Endothelial cell of umbilical vein (primary cell): ENCODE data around the gene TSR3. TPM values are rescaled to one million over a fixed set of nuclear protein-coding genes. Genes with fewer than 3 reads are reported as not detected.

Source experiments
- BruUV-seq: library from RNA; stranded (reverse); fragments of 400-500 nt; replicated peaks from 2 replicates; lab custom pipeline; 2021; lab: Mats Ljungman, UMichigan
- CTCF ChIA-PET: fragments of 300-600, 350-600 bp; sonication (Branson Sonifier 250); formaldehyde crosslinking; loops from one replicate; lab custom pipeline; 2021; ENCODE audit warnings: antibody characterized with exemption, inconsistent platforms; lab: Charles Lee
- POLR2A ChIA-PET: fragments of 300-600, 350-600 bp; sonication (Branson Sonifier 250); formaldehyde crosslinking; loops from one replicate; lab custom pipeline; 2021; ENCODE audit warnings: antibody characterized with exemption, inconsistent platforms; lab: Charles Lee
- DNase-seq: peaks from one replicate; pipeline ENCODE4 v3.0.0-alpha.2; 2011; ENCODE audit warnings: low read depth, low spot score
- FAIRE-seq: peaks from 2 replicates; lab custom pipeline; 2011; peaks lifted over from hg19 to GRCh38; lab: Jason Lieb, UNC
- H2AFZ ChIP-seq: 2 replicates; pipeline ENCODE4 v1.6.0; 2012; ENCODE audit warnings: low read depth, low read length, control low read depth, inconsistent platforms
- H3K27ac ChIP-seq: 2 replicates; pipeline ENCODE4 v1.5.1; 2011; ENCODE audit warnings: low read depth, mild to moderate bottlenecking, control low read depth, low read length, moderate library complexity; ENCODE audit not compliant: insufficient read depth
- H3K27me3 ChIP-seq, 2 experiments: 2 replicates each; pipeline versions ENCODE4 v1.6.0 to v1.6.1; 2011; ENCODE audit warnings: low read length in 2 of 2, mixed read lengths in 1 of 2; ENCODE audit not compliant: control insufficient read depth in 2 of 2, insufficient read depth in 2 of 2
- H3K36me3 ChIP-seq, 2 experiments: 2 replicates in 1 of 2; 3 replicates in 1 of 2; pipeline ENCODE4 v1.5.1; 2011; ENCODE audit warnings: low read length in 2 of 2, mild to moderate bottlenecking in 1 of 2, moderate library complexity in 1 of 2; ENCODE audit not compliant: control insufficient read depth in 2 of 2, insufficient read depth in 2 of 2; ENCODE audit errors: extremely low read depth in 1 of 2
- H3K4me1 ChIP-seq: 3 replicates; pipeline ENCODE4 v1.5.1; 2011; ENCODE audit warnings: mild to moderate bottlenecking, low read length; ENCODE audit not compliant: control insufficient read depth, insufficient read depth; ENCODE audit errors: extremely low read depth
- H3K4me2 ChIP-seq: 2 replicates; pipeline ENCODE4 v1.6.1; 2011; ENCODE audit warnings: low read length, control low read depth, mixed read lengths; ENCODE audit not compliant: insufficient read depth
- H3K4me3 ChIP-seq, 3 experiments: fragments of 200-600 bp in 1 of 3; sonication (generic), shearing (Covaris generic) in 1 of 3; replicated peaks in 1 of 3; 2 replicates each; pipeline ENCODE4 v1.5.1; 2011 to 2016; ENCODE audit warnings: control low read depth in 3 of 3, low read length in 3 of 3, mild to moderate bottlenecking in 2 of 3, inconsistent platforms in 1 of 3, low read depth in 1 of 3, moderate library complexity in 1 of 3; ENCODE audit not compliant: insufficient read depth in 1 of 3
- H3K79me2 ChIP-seq: 2 replicates; pipeline ENCODE4 v1.6.0; 2012; ENCODE audit warnings: low read length, inconsistent platforms; ENCODE audit not compliant: control insufficient read depth, insufficient read depth
- H3K9ac ChIP-seq: replicated peaks from 2 replicates; pipeline ENCODE3; 2011; ENCODE audit warnings: low read length, control low read depth; ENCODE audit not compliant: insufficient read depth; ENCODE audit errors: extremely low read depth
- H3K9me1 ChIP-seq: replicated peaks from 3 replicates; pipeline ENCODE4 v1.6.0; 2011; ENCODE audit warnings: mild to moderate bottlenecking, low read length; ENCODE audit not compliant: control insufficient read depth, insufficient read depth; ENCODE audit errors: extremely low read depth
- H3K9me3 ChIP-seq: replicated peaks from 2 replicates; pipeline ENCODE4 v1.5.1; 2012; ENCODE audit warnings: low read length, inconsistent platforms; ENCODE audit not compliant: control insufficient read depth, insufficient read depth
- H4K20me1 ChIP-seq: replicated peaks from 2 replicates; pipeline ENCODE3; 2011; ENCODE audit warnings: mild to moderate bottlenecking, low read length; ENCODE audit not compliant: control insufficient read depth, insufficient read depth; ENCODE audit errors: extremely low read depth
- EZH2 ChIP-seq: IDR thresholded peaks from 2 replicates; pipeline ENCODE4 v1.6.1; 2012; ENCODE audit warnings: borderline replicate concordance, low read depth, mild to moderate bottlenecking, moderate library complexity, low read length, inconsistent platforms; ENCODE audit not compliant: severe bottlenecking
- FOS ChIP-seq: IDR thresholded peaks from 2 replicates; pipeline ENCODE4 v1.6.1; 2011; ENCODE audit warnings: mild to moderate bottlenecking, low read length, moderate library complexity, borderline replicate concordance; ENCODE audit not compliant: insufficient read depth
- GATA2 ChIP-seq: IDR thresholded peaks from 2 replicates; pipeline ENCODE4 v1.7.0; 2011; ENCODE audit warnings: low read depth, mild to moderate bottlenecking, moderate library complexity, mixed read lengths, low read length; ENCODE audit not compliant: insufficient read length, insufficient read depth
- JUN ChIP-seq: IDR thresholded peaks from 2 replicates; pipeline ENCODE4 v1.6.1; 2011; ENCODE audit warnings: borderline replicate concordance, low read depth; ENCODE audit not compliant: insufficient read length, insufficient read depth
- MYC ChIP-seq: IDR thresholded peaks from one replicate; pipeline ENCODE4 v1.6.1; 2011; ENCODE audit warnings: mild to moderate bottlenecking, low read depth, low read length
- POLR2A ChIP-seq: IDR thresholded peaks from 2 replicates; pipeline ENCODE4 v1.6.1; 2012; ENCODE audit warnings: low read depth, mild to moderate bottlenecking, control low read depth, low read length
- POLR2AphosphoS5 ChIP-seq: IDR thresholded peaks from 2 replicates; pipeline ENCODE4 v1.6.1; 2012; ENCODE audit warnings: low read depth, mild to moderate bottlenecking, control low read depth, low read length, moderate library complexity; ENCODE audit not compliant: insufficient read depth
- dilution Hi-C: fragments of 300-500 bp; cut with MboI; formaldehyde crosslinking; loops from one replicate; pipeline ENCODE4 v1.15.0; 2019; ENCODE audit warnings: low sequenced_read_pairs; ENCODE audit not compliant: extremely low pct_ligation_motif_present
- intact Hi-C: fragments of 100-400 bp; cut with micrococcal nuclease; formaldehyde crosslinking; loops from one replicate; pipeline ENCODE4 v1.10.0; 2022
- polyA plus RNA-seq, 4 experiments: library from polyadenylated mRNA; depleted of rRNA in 3 of 4; stranded (reverse) in 3 of 4; unstranded in 1 of 4; fragments of >200 nt; gene quantifications; 2 replicates each; pipeline versions ENCODE4 v1.2.1 to v1.2.3, GENCODE V29; 2011 to 2012; ENCODE audit warnings: missing spikeins in 1 of 4
- total RNA-seq: library from RNA; stranded (reverse); gene quantifications from 2 replicates; pipeline ENCODE4 v1.2.3, GENCODE V29; 2021
- TF ChIP-seq, protein P1 (sequence below): IDR thresholded peaks from 2 replicates; pipeline ENCODE4 v1.6.1; 2011; ENCODE audit not compliant: insufficient read depth, insufficient read length
- TF ChIP-seq, protein P2 (sequence below), 2 donors: IDR thresholded peaks; 1 replicate in 1 of 2; 2 replicates in 1 of 2; pipeline ENCODE4 v1.5.1; 2011; ENCODE audit warnings: low read length in 2 of 2, mild to moderate bottlenecking in 2 of 2, moderate library complexity in 2 of 2, control low read depth in 1 of 2, inconsistent platforms in 1 of 2, low read depth in 1 of 2; ENCODE audit not compliant: insufficient read depth in 1 of 2; ENCODE audit errors: extremely low read depth in 1 of 2

TSR3 gene
- total and polyA plus RNA-seq, 2 donors (not counting 3 experiments of a cell fraction or from before 2014, with no cell fraction given), result 65.4 to 82.7 TPM

DNA sequence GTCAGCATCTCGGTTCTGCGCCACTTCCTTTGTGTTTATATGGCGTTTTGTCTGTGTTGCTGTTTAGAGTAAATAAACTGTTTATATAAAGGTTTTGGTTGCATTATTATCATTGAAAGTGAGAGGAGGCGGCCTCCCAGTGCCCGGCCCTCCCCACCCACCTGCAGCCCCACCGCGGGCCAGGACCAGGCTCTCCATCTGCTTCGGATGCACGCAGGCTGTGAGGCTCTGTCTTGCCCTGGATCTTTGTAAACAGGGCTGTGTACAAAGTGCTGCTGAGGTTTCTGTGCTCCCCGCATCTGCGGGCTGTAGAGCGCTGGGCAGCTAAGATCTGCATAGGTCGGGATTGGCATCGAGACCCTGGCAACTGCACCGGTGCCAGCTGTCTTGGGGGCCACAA, 26.4 kb downstream of the TSR3 start:
- Histone ChIP-seq H3K36me3 (peaks cover 3 to 27% of the 10 kb centered on the region in 2 experiments), H2AFZ (no peak overlapping the region), H3K9ac (no peak overlapping the region), H3K27ac (no peak overlapping the region), H3K4me2 (no peak overlapping the region), H3K9me3 (no peaks in the 10 kb centered on the region), H4K20me1 (no peaks in the 10 kb centered on the region), H3K4me3 (no peak overlapping the region), H3K79me2 (no peaks in the 10 kb centered on the region), H3K27me3 (no peaks in the 10 kb centered on the region), H3K4me1 (no peaks in the 10 kb centered on the region), H3K9me1 (no peaks in the 10 kb centered on the region)
- dilution Hi-C loops (no loop called here), intact Hi-C loops (no loop called here)
- ChIA-PET CTCF (no interaction called here), POLR2A (no interaction called here)
- TF ChIP-seq, protein P1, sequence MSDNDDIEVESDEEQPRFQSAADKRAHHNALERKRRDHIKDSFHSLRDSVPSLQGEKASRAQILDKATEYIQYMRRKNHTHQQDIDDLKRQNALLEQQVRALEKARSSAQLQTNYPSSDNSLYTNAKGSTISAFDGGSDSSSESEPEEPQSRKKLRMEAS, result no peak
- no peak for TF ChIP-seq MYC
- TF ChIP-seq POLR2A, result no peak
- no peak for TF ChIP-seq JUN
- no peak for TF ChIP-seq POLR2AphosphoS5
- TF ChIP-seq, protein P2, sequence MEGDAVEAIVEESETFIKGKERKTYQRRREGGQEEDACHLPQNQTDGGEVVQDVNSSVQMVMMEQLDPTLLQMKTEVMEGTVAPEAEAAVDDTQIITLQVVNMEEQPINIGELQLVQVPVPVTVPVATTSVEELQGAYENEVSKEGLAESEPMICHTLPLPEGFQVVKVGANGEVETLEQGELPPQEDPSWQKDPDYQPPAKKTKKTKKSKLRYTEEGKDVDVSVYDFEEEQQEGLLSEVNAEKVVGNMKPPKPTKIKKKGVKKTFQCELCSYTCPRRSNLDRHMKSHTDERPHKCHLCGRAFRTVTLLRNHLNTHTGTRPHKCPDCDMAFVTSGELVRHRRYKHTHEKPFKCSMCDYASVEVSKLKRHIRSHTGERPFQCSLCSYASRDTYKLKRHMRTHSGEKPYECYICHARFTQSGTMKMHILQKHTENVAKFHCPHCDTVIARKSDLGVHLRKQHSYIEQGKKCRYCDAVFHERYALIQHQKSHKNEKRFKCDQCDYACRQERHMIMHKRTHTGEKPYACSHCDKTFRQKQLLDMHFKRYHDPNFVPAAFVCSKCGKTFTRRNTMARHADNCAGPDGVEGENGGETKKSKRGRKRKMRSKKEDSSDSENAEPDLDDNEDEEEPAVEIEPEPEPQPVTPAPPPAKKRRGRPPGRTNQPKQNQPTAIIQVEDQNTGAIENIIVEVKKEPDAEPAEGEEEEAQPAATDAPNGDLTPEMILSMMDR (IDR thresholded peaks at IDR 0.05; ENCODE audit: extremely low read depth in 1 of 2, insufficient read depth in 1 of 2, low read depth in 1 of 2, low read length in 2 of 2), result no peak
- TF ChIP-seq EZH2, result no peak
- no peak for TF ChIP-seq FOS
- no peak for TF ChIP-seq GATA2
- no TSS peak for BruUV-seq
- DNase-seq, result no peak
- FAIRE-seq, result no peak
